Medulla oblongata (tissue), 1 donor: Measurements from ENCODE around the gene ADGRV1.
A peak's percentile ranks its signal among the peaks of the same experiment; 100 is the strongest.
"Not testable (repeated sequence)": the region's sequence is repeated elsewhere in the genome, so short reads cannot be mapped to it uniquely, and the experiment has no call there.

Source experiments
- DNase-seq: peaks from one replicate; pipeline ENCODE4 v3.0.0-alpha.2; 2015; ENCODE audit errors: extremely low spot score

ADGRV1 gene

DNA sequence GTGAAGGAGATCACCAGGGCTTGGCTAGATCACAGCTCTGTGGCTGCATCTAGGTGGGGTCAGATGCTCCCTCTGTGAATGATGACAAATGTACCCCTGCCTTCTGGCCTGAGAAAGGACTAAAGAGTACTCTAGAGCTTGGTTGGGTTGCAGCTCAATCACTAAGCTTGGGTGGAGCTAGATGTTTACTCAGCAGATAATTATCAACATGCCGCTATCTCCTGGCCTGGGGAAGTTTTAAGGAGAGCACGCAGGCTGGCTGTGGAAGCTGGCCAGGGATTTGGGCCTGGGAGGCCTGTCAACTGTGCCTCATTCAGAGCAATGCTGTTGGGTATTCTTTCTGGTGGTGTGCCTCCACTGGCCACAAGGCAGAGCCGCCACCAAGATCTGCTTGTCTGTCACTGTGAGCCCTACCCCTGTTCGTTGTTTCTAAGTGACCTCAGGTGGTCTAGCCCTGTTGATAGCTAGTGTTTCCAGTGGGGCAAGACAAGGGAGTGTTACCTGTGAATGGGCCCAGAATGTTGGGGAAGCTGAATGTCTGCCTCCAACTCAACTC is 181.7 kb downstream of the ADGRV1 start:
- DNase-seq: no peak

DNA sequence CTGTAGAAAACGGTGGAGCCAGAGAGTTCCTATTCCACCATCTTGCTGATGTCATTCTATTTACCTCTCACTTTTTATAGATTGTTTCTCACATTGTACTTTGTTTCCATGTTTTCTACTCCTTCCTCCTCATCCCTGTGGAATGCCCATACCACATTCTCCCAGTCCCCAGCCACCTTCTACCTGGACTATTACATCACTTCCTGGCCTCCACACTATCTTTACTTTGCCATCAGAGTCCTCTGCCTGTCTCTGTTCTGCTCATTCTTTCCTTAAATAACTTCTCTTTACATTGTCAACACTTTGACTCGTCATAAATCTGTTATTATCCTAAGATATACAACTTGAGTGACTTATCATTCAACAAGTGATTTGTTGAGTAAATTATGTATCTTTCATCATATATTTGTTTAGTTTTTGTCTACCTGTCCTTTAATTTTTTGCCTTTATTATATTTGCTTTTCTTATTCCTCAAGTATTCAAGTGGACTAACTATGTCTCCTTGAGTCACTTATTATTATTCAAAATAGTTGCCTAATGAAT is 182.5 kb downstream of the ADGRV1 start:
- no peak for DNase-seq

DNA sequence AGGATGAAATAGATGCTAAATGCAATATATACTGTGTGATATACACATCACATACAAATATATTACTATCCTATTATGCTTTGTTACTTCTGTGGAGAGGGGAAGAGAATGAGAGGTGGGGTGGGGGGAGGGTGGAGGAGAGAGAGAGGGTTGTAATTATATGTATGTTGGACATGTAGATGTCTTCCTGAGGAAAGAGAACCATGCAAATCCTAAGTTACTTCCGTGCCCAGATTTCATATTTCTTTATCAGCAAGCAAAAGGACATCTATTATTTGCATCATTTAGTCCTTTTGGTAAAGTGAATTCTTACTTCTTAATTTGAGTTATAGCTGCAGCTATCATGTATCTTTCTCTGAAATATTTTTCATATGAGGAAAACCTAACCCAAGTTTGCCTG is 187.5 kb downstream of the ADGRV1 start:
- DNase-seq: no peak

DNA sequence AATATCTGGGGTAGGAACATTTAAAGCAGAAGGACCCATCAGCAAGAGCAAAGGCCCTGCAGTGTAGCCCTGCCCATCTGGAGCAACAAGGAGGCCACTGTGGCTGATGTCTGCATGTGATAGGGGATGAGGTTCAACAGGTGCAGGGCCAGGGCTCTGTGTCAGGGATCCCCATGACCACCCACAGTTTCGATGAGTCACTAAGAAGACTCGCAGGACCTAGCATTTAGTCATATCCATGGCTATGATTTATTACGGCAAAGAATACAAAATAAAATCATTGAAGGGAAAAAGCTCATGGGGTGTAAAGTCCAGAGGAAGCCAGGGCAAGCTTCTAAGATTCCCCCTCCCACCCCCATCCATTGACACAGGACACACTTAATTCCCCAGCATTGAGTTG is 188.6 kb downstream of the ADGRV1 start:
- no peak for DNase-seq

DNA sequence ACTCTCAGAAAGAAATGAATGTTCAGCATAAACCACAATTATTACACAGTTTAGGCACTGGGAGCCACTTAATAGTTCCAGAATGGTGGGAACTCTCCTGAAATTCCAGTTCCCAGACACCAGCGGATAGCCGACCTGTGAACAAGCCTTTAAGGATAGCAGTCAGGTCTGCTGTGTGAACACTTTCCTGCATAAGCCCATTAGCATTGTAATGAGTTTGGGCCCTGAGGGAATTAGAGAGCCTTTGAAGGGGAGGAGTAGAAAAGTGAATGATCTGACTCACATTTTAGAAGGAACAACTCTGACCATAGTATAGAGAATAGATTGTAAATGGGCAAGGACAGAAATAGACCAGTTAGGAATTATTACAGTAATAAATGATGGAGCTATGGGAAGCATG is 189.1 kb downstream of the ADGRV1 start:
- no peak for DNase-seq

DNA sequence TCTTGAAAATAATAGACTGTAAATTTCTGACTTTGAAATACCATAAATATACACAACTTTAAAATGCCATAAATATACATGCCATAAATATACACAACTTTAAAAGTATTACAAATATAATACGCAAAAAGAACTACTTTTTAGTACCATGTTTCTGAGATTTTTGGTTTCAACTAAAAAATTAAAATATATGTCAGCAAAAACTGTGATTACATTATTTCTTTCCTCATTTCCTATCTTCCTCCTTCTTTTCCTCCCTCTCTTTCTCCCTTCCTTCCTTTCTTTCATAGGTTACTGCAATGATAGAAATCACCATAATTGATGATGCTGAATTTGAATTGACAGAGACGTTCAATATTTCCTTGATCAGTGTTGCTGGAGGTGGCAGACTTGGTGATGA is 200.5 kb downstream of the ADGRV1 start:
- no peak for DNase-seq

DNA sequence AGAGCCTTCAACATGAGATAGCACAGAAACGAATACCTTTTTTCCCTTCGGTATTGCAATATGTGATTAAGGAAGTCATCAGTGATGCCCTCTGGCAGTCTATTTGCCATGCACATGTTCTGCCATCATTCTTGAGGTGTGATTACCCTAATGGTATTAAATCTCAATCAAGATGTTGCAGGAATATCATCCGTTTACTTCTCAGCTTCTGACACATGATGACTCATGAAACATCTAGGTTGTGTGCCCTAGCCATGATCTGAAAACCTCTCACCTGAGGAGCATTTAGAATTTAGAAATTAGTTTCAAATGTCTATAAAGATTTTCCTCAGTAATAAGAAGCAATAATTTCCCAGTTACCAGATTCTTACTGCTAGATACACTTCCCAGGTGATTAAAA is 209.1 kb downstream of the ADGRV1 start:
- DNase-seq: no peak

DNA sequence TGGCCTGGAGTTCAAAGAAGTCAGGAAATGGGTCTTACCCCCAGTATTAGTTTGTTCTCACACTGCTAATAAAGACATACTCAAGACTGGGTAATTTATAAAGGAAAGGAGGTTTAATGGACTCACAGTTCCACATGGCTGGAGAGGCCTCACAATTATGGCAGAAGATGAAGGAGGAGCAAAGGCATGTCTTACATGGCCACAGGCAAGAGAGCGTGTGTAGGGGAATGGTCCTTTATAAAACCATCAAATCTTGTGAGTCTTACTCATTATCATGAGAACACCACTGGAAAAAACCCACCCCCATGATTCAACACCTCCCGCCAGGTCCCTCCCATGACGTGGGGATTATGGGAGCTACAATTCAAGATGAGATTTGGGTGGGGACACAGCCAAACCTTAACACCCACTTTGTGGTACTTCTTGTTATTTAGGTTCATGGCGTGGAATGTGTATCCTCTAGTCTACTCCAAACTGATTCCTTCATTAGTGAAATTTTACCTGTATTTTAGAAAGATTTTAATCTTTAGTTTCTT is 211.5 kb downstream of the ADGRV1 start:
- DNase-seq: not testable (repeated sequence)

DNA sequence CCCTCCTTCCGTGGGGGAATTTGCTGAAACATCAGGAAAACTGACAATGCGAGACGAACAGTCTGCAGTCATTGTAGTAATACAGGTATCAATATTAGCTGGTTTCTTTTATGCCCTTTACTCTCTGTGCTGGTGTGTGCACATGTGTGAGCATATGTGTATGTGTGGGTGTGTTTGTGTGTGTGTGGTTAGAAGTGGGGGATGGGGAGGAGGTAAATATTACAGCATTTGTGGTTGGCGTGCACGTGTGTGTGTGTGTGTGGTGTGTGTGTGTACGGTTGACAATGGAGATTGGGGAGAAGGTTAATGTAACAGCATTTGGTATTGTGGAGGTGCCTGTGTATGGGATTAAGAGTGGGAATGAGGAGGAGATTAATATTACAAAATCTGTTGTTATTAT is 219.4 kb downstream of the ADGRV1 start:
- no peak for DNase-seq

DNA sequence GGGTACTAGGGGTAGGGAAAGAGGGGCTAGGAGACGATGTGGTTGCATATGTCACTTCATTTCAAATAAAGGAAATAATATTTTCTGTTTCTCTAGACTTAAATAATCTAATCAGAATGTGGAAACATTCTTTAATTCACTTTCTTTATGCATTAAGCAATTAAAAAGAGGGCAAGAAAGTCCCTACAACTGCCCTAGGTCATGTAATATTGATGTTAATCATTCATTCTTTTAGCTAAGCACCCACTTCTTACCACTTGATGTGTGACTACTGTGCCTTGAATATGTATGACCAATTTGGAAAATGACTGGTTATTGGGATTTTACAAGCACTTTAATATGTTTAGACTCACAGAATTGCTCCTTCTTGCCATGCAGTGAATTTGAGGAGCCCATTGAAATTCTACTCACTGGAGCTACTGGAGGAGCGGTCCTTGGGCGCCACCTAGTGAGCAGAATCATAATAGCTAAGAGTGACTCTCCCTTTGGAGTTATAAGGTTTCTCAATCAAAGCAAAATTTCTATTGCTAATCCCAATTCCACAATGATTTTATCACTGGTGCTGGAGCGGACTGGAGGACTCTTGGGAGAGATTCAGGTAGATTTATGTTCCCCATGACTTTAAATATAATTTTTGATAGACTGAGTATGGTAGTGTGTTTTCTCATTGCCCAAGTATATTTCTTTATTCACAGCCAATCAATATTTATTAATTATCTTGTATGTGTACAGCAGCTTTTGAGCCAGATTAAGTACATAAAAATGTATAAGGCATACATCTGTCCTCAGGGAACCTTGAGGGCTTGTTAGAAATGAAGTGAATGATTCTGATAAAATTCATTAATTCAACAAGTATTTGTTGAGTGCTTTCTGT is 225.1 kb downstream of the ADGRV1 start:
- peak; percentile 84 for DNase-seq

DNA sequence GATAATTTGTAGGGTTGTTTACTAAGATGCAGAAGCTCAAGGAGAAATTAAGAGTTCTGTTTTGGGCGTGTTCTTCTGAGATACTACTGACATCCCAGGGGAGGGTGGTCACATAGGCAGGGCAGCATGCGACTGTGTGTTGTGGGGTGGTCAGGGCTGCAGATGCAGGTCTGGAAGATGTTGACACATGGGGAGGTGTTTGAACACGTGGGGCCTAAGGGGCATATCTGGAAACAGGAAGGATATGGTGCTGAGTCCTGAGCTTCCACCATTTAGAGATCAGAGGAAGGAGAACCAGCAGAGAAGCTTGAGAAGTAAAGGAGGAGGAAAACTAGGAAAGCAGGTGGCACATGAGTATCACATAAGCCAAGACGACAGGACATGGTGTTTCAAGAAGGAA is 228.2 kb downstream of the ADGRV1 start:
- no peak for DNase-seq

DNA sequence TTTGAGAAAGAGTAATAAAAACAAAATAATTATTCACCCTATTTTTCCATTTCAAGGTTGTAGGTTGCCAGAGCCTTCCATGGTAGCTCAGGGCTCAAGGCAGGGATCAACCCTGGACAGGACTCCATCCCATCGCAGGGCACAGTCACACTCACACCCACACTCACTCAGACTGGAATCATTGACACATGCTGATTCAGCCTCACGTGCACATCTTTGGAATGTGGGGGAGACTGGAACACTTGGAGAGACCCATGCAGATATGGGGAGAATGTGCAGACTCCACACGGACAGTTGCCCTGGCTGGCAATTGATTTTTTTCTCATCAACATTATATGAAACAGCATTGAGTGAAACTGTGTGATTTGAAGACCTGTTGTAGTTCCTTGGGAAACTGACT is 234.1 kb downstream of the ADGRV1 start:
- no peak for DNase-seq

DNA sequence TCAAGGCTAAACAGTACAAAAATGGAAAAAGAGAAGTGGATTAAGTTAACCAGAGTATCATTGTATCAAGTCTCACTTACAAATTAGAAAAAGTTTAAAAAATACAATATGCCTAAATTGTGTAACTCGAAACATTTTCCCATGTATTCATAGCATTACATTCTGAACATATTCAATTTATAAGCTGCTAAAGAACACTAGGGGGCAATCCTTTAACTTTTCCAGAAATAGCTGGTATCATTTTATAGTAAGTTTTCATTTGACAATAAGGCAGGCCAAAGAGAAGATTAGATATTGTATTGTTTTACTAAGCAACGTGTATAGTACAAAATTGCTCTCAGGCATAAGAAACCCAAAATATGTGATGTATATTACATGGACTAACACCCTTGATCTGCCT is 234.6 kb downstream of the ADGRV1 start:
- no peak for DNase-seq

DNA sequence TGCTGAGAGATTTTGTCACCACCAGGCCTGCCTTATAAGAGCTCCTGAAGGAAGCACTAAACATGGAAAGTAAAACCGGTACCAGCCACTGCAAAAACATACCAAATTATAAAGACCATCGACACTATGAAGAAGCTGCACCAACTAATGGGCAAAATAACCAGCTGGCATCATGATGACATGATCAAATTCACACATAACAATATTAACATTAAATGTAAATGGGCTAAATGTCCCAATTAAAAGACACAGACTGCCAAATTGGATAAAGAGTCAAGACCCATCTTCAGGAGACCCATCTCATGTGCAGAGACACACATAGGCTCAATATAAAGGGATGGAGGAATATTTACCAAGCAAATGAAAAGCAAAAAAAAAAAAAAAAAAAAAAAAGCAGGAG is 238.3 kb downstream of the ADGRV1 start:
- DNase-seq: not testable (repeated sequence)

DNA sequence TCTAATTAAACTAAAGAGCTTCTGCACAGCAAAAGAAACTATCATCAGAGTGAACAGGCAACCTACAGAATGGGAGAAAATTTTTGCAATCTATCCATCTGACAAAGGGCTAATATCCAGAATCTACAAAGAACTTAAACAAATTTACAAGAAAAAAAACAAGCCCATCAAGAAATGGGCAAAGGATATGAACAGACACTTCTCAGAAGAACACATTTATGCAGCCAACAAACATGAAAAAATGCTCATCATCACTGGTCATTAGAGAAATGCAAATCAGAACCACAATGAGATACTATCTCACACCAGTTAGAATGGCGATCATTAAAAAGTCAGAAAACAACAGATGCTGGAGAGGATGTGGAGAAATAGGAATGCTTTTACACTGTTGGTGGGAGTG is 241.5 kb downstream of the ADGRV1 start:
- DNase-seq: not testable (repeated sequence)

DNA sequence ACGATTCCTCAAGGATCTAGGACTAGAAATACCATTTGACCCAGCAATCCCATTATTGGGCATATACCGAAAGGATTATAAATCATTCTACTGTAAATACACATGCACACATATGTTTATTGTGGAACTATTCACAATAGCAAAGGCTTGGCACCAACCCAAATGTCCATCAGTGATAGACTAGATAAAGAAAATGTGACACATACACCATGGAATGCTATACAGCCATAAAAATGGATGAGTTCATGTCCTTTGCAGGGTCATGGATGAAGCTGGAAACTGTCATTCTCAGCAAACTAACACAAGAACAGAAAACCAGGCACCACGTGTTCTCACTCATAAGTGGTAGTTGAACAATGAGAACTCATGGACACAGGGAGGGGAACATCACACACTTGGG is 241.9 kb downstream of the ADGRV1 start:
- not testable (repeated sequence) for DNase-seq

DNA sequence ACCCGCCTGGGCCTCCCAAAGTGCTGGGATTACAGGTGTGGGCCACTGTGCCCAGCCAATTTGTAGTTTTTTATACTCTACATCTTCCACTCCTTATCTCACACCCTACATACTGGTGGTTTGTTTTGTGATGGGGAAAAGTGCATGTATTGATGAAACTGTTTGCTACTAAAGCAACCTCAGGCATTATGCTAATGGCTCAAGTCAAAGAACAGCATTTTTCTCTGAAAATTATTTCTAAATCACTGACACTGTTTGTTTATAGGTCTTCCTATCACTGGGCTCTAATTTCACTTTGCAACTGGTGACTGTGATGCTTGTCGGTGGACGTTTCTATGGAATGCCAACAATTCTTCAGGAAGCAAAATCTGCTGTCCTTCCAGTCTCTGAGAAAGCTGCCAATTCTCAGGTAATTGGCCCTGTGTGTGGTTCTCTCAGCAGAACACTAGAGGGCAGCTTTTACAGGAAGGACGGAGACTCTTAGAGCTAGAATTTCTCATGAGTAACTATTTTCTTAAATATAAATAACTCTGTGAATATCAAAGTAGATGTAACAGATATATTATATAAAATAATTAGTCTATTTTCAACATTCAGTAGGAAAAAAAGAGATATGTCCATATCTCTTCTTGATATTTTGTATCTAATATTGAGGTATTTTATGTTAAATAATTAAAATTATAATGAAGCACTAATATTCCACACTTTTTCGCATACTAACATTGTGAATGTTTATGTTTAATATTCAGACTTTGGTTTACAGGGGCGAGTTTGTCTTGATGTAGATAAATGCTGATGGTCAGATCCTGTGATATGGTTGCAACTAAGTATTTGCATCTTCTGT is 244.1 kb downstream of the ADGRV1 start:
- no peak for DNase-seq

DNA sequence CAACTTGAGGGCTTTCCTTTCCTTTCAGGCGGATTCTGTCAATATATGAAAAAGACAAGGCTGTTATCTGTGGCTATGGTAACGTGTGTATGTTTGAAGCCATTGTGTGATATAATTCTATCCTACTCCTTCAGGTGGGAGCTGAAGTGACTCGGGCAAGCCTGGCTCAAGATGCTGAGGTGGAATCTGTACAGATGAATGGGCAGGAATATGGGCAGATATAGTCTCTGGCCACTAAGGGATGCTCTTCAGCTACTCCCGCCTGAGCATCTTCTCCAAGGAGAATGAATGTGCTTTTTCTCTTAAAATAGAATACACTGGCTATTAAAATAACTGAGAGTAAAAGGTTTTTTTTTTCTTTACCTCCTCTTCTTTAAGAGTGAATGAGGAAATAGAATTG is 244.8 kb downstream of the ADGRV1 start:
- DNase-seq: no peak

DNA sequence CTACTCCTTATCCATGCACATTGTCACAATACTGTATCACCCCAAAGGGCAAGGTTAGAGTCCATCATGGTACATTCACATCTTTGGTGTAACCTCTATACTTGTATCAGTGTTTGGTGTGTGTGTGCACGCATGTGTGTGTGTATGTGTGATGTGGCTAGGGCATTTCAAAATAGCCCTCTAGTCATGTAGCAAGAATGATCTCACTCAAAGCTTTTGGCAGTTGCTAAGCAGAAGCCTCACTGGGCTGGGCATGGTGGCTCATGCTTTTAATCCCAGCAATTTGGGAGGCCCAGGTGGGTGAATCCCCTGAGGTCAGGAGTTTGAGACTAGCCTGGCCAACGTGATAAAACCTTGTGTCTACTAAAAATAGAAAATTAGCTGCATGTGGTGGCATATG is 245.3 kb downstream of the ADGRV1 start:
- no peak for DNase-seq

DNA sequence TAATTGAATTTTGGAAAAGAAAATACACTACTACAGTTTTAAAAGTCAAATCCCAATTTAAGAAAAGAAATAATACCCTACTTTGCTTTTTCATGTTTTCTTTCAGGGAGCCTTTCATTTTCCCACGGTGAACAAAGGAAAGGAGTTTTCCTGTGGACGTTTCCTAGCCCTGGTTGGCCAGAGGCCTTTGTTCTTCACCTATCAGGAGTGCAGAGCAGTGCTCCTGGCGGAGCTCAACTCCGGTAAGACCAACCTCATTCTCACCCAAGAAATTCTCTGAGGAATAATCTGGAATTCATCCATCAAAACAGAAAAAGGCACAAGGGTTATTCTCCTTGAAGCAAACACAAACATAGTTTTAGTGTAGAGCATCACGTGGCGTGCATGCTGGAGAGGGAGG is 248.9 kb downstream of the ADGRV1 start:
- DNase-seq: no peak

DNA sequence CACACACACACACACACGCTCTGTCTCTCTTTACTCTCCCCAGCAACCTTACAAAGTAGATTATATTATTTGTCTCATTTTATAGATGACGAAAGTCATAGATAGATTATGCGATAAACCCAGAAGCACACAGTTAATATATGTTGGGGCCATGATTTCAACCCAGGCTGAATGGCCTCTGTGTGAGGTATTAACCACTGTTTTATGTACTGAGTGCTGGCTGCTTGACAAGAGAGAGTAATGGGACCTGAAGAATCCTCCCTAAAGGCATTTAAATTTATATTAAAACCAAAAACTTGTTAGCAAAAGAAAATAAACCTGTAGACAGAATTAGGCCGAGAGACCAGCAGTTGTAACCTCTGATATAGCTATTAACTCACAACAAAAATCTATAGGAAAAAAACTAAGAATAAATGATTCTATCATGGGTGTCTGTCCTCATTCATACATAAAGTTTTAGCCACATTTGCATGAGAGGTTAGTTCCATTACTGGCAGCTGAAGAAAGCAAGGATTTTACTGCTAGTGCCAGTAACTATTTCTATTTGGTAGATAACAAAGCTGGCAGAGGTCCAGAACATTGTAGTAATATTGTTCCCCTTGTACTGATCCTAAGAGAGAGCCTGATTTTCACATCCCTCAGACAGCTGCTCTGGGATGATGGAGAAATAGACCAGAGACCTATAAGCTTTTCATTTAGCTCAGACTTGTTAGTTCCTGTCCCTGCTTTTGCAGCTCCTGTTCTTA is 250.9 kb downstream of the ADGRV1 start:
- DNase-seq: no peak
